HEK293 (cell line): ENCODE results near the gene H3-3A.
A peak's percentile ranks its signal among the peaks of the same experiment; 100 is the strongest.

Experiments
- GLIS2 ChIP-seq: fragments of 450-650 bp; formaldehyde crosslinking; IDR thresholded peaks from 2 replicates; pipeline ENCODE4 v1.5.1; 2016; ENCODE audit warnings: missing biosample characterization, missing genetic modification characterization
- INSM2 ChIP-seq: fragments of 450-650 bp; formaldehyde crosslinking; IDR thresholded peaks from 2 replicates; pipeline ENCODE4 v1.5.1; 2016; ENCODE audit warnings: missing biosample characterization, missing genetic modification characterization
- KLF16 ChIP-seq: fragments of 450-650 bp; formaldehyde crosslinking; IDR thresholded peaks from 2 replicates; pipeline ENCODE4 v1.5.1; 2017; ENCODE audit warnings: missing biosample characterization, missing genetic modification characterization
- KLF8 ChIP-seq: fragments of 450-650 bp; formaldehyde crosslinking; IDR thresholded peaks from 2 replicates; pipeline ENCODE4 v1.5.1; 2016; ENCODE audit warnings: missing biosample characterization, missing genetic modification characterization
- OVOL3 ChIP-seq: fragments of 450-650 bp; formaldehyde crosslinking; IDR thresholded peaks from 2 replicates; pipeline ENCODE4 v1.5.1; 2016; ENCODE audit warnings: missing biosample characterization, missing genetic modification characterization
- SETDB1 ChIP-seq: IDR thresholded peaks from one replicate; pipeline ENCODE4 v1.6.1; 2017; ENCODE audit warnings: mild to moderate bottlenecking, low read length, moderate library complexity, mixed read lengths; ENCODE audit not compliant: insufficient read length
- SP2 ChIP-seq: fragments of 450-650 bp; formaldehyde crosslinking; IDR thresholded peaks from 2 replicates; pipeline ENCODE4 v1.5.1; 2016; ENCODE audit warnings: missing biosample characterization, missing genetic modification characterization
- SP7 ChIP-seq: fragments of 450-650 bp; formaldehyde crosslinking; IDR thresholded peaks from 2 replicates; pipeline ENCODE4 v1.5.1; 2016; ENCODE audit warnings: missing biosample characterization, missing genetic modification characterization
- TCF7L2 ChIP-seq: IDR thresholded peaks from 2 replicates; pipeline ENCODE4 v1.6.1; 2011; ENCODE audit warnings: low read depth, mild to moderate bottlenecking, inconsistent platforms, low read length, moderate library complexity, borderline replicate concordance
- ZBTB7A ChIP-seq: fragments of 450-650 bp; formaldehyde crosslinking; IDR thresholded peaks from 2 replicates; pipeline ENCODE4 v1.5.1; 2016; ENCODE audit warnings: low read depth, missing biosample characterization, missing genetic modification characterization
- ZEB2 ChIP-seq: fragments of 450-650 bp; formaldehyde crosslinking; IDR thresholded peaks from 2 replicates; pipeline ENCODE4 v1.5.1; 2016; ENCODE audit warnings: missing biosample characterization, missing genetic modification characterization
- ZNF112 ChIP-seq: fragments of 450-650 bp; formaldehyde crosslinking; IDR thresholded peaks from 2 replicates; pipeline ENCODE4 v1.5.0; 2017; ENCODE audit warnings: missing biosample characterization, missing genetic modification characterization
- ZNF121 ChIP-seq: fragments of 450-650 bp; formaldehyde crosslinking; IDR thresholded peaks from 2 replicates; pipeline ENCODE4 v1.5.1; 2016; ENCODE audit warnings: missing biosample characterization, missing genetic modification characterization
- ZNF16 ChIP-seq: fragments of 450-650 bp; formaldehyde crosslinking; IDR thresholded peaks from 2 replicates; pipeline ENCODE4 v1.5.1; 2016; ENCODE audit warnings: low read depth, missing biosample characterization, missing genetic modification characterization
- ZNF174 ChIP-seq: fragments of 450-650 bp; formaldehyde crosslinking; IDR thresholded peaks from 2 replicates; pipeline ENCODE4 v1.5.0; 2017; ENCODE audit warnings: missing biosample characterization, mild to moderate bottlenecking, missing genetic modification characterization
- ZNF221 ChIP-seq: fragments of 450-650 bp; formaldehyde crosslinking; IDR thresholded peaks from 2 replicates; pipeline ENCODE4 v1.5.1; 2017; ENCODE audit warnings: missing biosample characterization, missing genetic modification characterization, borderline replicate concordance
- ZNF223 ChIP-seq: fragments of 450-650 bp; formaldehyde crosslinking; IDR thresholded peaks from 2 replicates; pipeline ENCODE4 v1.5.1; 2016; ENCODE audit warnings: missing biosample characterization, missing genetic modification characterization
- ZNF23 ChIP-seq: fragments of 450-650 bp; formaldehyde crosslinking; IDR thresholded peaks from 2 replicates; pipeline ENCODE4 v1.5.1; 2016; ENCODE audit warnings: missing biosample characterization, missing genetic modification characterization, borderline replicate concordance
- ZNF24 ChIP-seq: fragments of 450-650 bp; formaldehyde crosslinking; IDR thresholded peaks from 2 replicates; pipeline ENCODE4 v1.5.1; 2016; ENCODE audit warnings: missing biosample characterization, missing genetic modification characterization
- ZNF274 ChIP-seq, 2 experiments: fragments of 200-500 bp in 1 of 2; fragments of 450-650 bp in 1 of 2; sonication (Bioruptor generic) in 1 of 2; formaldehyde crosslinking in 1 of 2; IDR thresholded peaks; 2 replicates each; pipeline versions ENCODE4 v1.5.1 to v1.6.1; 2014 to 2016; ENCODE audit warnings: borderline replicate concordance in 1 of 2, inconsistent platforms in 1 of 2, low read length in 1 of 2, missing biosample characterization in 1 of 2, missing genetic modification characterization in 1 of 2
- ZNF324 ChIP-seq: fragments of 450-650 bp; formaldehyde crosslinking; IDR thresholded peaks from 2 replicates; pipeline ENCODE4 v1.5.1; 2016; ENCODE audit warnings: missing biosample characterization, missing genetic modification characterization
- ZNF362 ChIP-seq: fragments of 450-650 bp; formaldehyde crosslinking; IDR thresholded peaks from 2 replicates; pipeline ENCODE4 v1.5.1; 2016; ENCODE audit warnings: missing biosample characterization, missing genetic modification characterization
- ZNF529 ChIP-seq: fragments of 450-650 bp; formaldehyde crosslinking; IDR thresholded peaks from 2 replicates; pipeline ENCODE4 v1.5.1; 2017; ENCODE audit warnings: missing genetic modification characterization, missing biosample characterization; ENCODE audit not compliant: insufficient replicate concordance
- ZNF544 ChIP-seq: fragments of 450-650 bp; formaldehyde crosslinking; IDR thresholded peaks from 2 replicates; pipeline ENCODE4 v1.5.0; 2017; ENCODE audit warnings: missing biosample characterization, missing genetic modification characterization
- ZNF549 ChIP-seq: fragments of 450-650 bp; IDR thresholded peaks from 2 replicates; pipeline ENCODE4 v1.5.1; 2018; ENCODE audit warnings: missing biosample characterization, missing genetic modification characterization, mild to moderate bottlenecking, inconsistent platforms, moderate library complexity
- ZNF585B ChIP-seq: fragments of 450-650 bp; formaldehyde crosslinking; IDR thresholded peaks from 2 replicates; pipeline ENCODE4 v1.5.1; 2016; ENCODE audit warnings: missing biosample characterization, missing genetic modification characterization
- ZNF639 ChIP-seq: fragments of 450-650 bp; formaldehyde crosslinking; IDR thresholded peaks from 2 replicates; pipeline ENCODE4 v1.5.1; 2016; ENCODE audit warnings: missing biosample characterization, missing genetic modification characterization
- TF ChIP-seq, protein P1 (sequence below): fragments of 450-650 bp; formaldehyde crosslinking; IDR thresholded peaks from 2 replicates; pipeline ENCODE4 v1.5.1; 2017; ENCODE audit warnings: missing biosample characterization, missing genetic modification characterization
- TF ChIP-seq, protein P2 (sequence below): fragments of 450-650 bp; formaldehyde crosslinking; IDR thresholded peaks from 2 replicates; pipeline ENCODE4 v1.5.1; 2016; ENCODE audit warnings: missing biosample characterization, missing genetic modification characterization, borderline replicate concordance
- TF ChIP-seq, protein P3 (sequence below): fragments of 450-650 bp; IDR thresholded peaks from 2 replicates; pipeline ENCODE4 v1.5.1; 2018; ENCODE audit warnings: missing biosample characterization, missing genetic modification characterization

The H3-3A gene

GRCh38 chr1:226100436-226101391 is 38.2 kb downstream of the H3-3A start (continued):
- TF ChIP-seq, protein P1, sequence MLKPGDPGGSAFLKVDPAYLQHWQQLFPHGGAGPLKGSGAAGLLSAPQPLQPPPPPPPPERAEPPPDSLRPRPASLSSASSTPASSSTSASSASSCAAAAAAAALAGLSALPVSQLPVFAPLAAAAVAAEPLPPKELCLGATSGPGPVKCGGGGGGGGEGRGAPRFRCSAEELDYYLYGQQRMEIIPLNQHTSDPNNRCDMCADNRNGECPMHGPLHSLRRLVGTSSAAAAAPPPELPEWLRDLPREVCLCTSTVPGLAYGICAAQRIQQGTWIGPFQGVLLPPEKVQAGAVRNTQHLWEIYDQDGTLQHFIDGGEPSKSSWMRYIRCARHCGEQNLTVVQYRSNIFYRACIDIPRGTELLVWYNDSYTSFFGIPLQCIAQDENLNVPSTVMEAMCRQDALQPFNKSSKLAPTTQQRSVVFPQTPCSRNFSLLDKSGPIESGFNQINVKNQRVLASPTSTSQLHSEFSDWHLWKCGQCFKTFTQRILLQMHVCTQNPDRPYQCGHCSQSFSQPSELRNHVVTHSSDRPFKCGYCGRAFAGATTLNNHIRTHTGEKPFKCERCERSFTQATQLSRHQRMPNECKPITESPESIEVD (tag by site-specific recombination): no peak
- TF ChIP-seq INSM2 (tag by site-specific recombination) (peak; percentile 56), ZNF24 (tag by site-specific recombination) (no peak), ZNF549 (tag by site-specific recombination) (no peak; the same call in 1 of the 2 replicates), ZNF16 (tag by site-specific recombination) (no peak), ZNF221 (tag by site-specific recombination) (no peak), ZNF174 (tag by site-specific recombination) (no peak), ZNF529 (tag by site-specific recombination) (no peak), ZNF324 (peak; percentile 75), KLF8 (tag by site-specific recombination) (0 out of 2 replicates have a peak, but pooled peaks have one; percentile 27), SP7 (0 out of 2 replicates have a peak, but pooled peaks have one; percentile 23), SETDB1 (no peak), ZNF121 (tag by site-specific recombination) (peak; percentile 38; the same call in 1 of the 2 replicates), ZBTB7A (no peak), GLIS2 (tag by site-specific recombination) (no peak), KLF16 (tag by site-specific recombination) (peak; percentile 51; the same call in 1 of the 2 replicates), ZNF112 (tag by site-specific recombination) (no peak), SP2 (0 out of 2 replicates have a peak, but pooled peaks have one; percentile 25), ZNF223 (no peak), TCF7L2 (no peak), ZNF362 (tag by site-specific recombination) (peak; percentile 71; the same call in 1 of the 2 replicates), ZNF639 (0 out of 2 replicates have a peak, but pooled peaks have one; percentile 50), ZNF544 (tag by site-specific recombination) (no peak), ZEB2 (tag by site-specific recombination) (peak; percentile 45; the same call in 1 of the 2 replicates), ZNF274 (IDR thresholded peaks at IDR 0.05; ENCODE audit: low read length) (no peak), ZNF274 (tag by site-specific recombination; IDR thresholded peaks at IDR 0.05; ENCODE audit: borderline replicate concordance) (no peak), ZNF585B (tag by site-specific recombination) (no peak), OVOL3 (tag by site-specific recombination) (no peak), ZNF23 (tag by site-specific recombination) (no peak)
- TF ChIP-seq, protein P2, sequence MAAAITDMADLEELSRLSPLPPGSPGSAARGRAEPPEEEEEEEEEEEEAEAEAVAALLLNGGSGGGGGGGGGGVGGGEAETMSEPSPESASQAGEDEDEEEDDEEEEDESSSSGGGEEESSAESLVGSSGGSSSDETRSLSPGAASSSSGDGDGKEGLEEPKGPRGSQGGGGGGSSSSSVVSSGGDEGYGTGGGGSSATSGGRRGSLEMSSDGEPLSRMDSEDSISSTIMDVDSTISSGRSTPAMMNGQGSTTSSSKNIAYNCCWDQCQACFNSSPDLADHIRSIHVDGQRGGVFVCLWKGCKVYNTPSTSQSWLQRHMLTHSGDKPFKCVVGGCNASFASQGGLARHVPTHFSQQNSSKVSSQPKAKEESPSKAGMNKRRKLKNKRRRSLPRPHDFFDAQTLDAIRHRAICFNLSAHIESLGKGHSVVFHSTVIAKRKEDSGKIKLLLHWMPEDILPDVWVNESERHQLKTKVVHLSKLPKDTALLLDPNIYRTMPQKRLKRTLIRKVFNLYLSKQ (tag by site-specific recombination): no peak
- TF ChIP-seq, protein P3, sequence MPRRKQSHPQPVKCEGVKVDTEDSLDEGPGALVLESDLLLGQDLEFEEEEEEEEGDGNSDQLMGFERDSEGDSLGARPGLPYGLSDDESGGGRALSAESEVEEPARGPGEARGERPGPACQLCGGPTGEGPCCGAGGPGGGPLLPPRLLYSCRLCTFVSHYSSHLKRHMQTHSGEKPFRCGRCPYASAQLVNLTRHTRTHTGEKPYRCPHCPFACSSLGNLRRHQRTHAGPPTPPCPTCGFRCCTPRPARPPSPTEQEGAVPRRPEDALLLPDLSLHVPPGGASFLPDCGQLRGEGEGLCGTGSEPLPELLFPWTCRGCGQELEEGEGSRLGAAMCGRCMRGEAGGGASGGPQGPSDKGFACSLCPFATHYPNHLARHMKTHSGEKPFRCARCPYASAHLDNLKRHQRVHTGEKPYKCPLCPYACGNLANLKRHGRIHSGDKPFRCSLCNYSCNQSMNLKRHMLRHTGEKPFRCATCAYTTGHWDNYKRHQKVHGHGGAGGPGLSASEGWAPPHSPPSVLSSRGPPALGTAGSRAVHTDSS (tag by site-specific recombination): no peak
